GM18499 (cell line): ENCODE results near the gene PACRG.
A peak's percentile ranks its signal among the peaks of the same experiment; 100 is the strongest.
"Not testable (repeated sequence)": the region's sequence is repeated elsewhere in the genome, so short reads cannot be mapped to it uniquely, and the experiment has no call there.

ENCODE experiments used
- ATAC-seq: cut with Tn5 transposase; IDR thresholded peaks from one replicate; pipeline ENCODE4 v1.9.1; 2021; ENCODE audit warnings: moderate number of reproducible peaks; ENCODE audit not compliant: insufficient read depth, unreplicated experiment

PACRG gene

GRCh38 chr6:162973980-162974379, 246.2 kb downstream of the PACRG start:
- no peak for ATAC-seq

- no peak for ATAC-seq
These were observed 246.9 kb downstream of the PACRG start for GRCh38 chr6:162974685-162975084.

GRCh38 chr6:162976141-162976540, 248.4 kb downstream of the PACRG start:
- ATAC-seq = no peak

GRCh38 chr6:162983234-162983633, 255.5 kb downstream of the PACRG start:
- ATAC-seq = not testable (repeated sequence)

GRCh38 chr6:162998777-162999176, 271.0 kb downstream of the PACRG start:
- no peak for ATAC-seq

GRCh38 chr6:162999575-163000285, 272.0 kb downstream of the PACRG start:
- ATAC-seq = no peak

- ATAC-seq = peak; percentile 99
These were observed 273.6 kb downstream of the PACRG start for GRCh38 chr6:163001330-163001729.

GRCh38 chr6:163008186-163008585, 280.4 kb downstream of the PACRG start:
- no peak for ATAC-seq

GRCh38 chr6:163008626-163009025, 280.9 kb downstream of the PACRG start:
- ATAC-seq = no peak

- ATAC-seq = no peak
These were observed 282.4 kb downstream of the PACRG start for GRCh38 chr6:163010145-163010544.

GRCh38 chr6:163014736-163015135, 287.0 kb downstream of the PACRG start:
- ATAC-seq = no peak

- no peak for ATAC-seq
These were observed 290.0 kb downstream of the PACRG start for GRCh38 chr6:163017801-163018200.

GRCh38 chr6:163019926-163020325, 292.2 kb downstream of the PACRG start:
- no peak for ATAC-seq

- no peak for ATAC-seq
These were observed 293.3 kb downstream of the PACRG start for GRCh38 chr6:163021054-163021453.

GRCh38 chr6:163023700-163024099, 295.9 kb downstream of the PACRG start:
- no peak for ATAC-seq

GRCh38 chr6:163026893-163027292, 299.1 kb downstream of the PACRG start:
- ATAC-seq = no peak

- no peak for ATAC-seq
These were observed 303.2 kb downstream of the PACRG start for GRCh38 chr6:163030980-163031379.

- ATAC-seq = no peak
These were observed 304.2 kb downstream of the PACRG start for GRCh38 chr6:163031931-163032330.

GRCh38 chr6:163036160-163036645, 308.4 kb downstream of the PACRG start:
- ATAC-seq = no peak

GRCh38 chr6:163038317-163038716, 310.5 kb downstream of the PACRG start:
- no peak for ATAC-seq

GRCh38 chr6:163048345-163048744, 320.6 kb downstream of the PACRG start:
- no peak for ATAC-seq

- ATAC-seq = no peak
These were observed 326.0 kb downstream of the PACRG start for GRCh38 chr6:163053667-163054344.
